NK-92 treated with Interleukin-12 subunit alpha and Interleukin-12 subunit beta, amount 100 ng/mL, for 24 hours (cell line): Measurements from ENCODE around the gene MRPL37.
"Not testable (repeated sequence)": the region's sequence is repeated elsewhere in the genome, so short reads cannot be mapped to it uniquely, and the experiment has no call there.

ENCODE experiments used
- DNase-seq: peaks from one replicate; lab custom pipeline; 2025; lab: John Stamatoyannopoulos, UW

The MRPL37 gene

DNA sequence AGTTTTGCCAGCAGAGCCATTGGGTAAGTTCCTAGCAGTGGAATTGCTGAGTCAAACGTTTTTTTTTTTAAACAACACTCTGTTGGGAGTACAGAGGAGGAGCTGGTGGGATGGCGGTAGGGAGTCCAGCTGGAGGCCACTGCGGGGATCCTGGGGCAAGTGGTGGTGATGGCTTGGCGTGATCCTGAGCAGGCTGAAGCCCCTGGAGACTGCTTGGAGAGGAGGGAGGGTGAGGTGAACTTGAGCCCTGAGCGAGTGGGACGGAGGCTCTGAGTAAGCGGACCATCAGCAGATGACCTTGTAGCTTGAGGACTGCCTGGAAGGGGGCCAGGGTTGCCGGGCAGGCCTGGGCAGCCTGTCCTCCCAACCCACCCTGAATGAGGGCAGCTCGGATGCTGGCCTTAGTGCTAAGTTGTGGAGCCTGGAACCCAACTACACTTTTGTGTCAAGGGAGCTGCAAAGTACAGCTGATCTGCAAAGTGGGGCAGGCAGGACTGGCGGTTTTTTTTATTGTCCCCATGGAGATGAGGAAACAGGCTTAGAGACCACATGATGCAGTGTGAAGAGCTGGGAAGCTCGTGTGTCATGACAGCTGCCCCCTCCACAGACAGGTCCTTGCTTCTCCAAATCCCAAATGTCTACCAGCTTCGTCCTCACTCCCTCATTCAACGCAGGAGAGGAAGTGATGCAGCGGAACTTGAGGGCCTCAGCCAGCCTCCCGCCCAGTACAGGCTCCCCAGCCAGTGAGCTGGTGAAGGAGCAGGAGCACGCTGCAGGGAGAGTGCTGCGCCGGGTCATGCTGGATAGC is 20.2 kb downstream of the MRPL37 start:
- DNase-seq: no peak

- no peak for DNase-seq
Measured at GRCh38 chr1:54221113-54221834, 21.3 kb downstream of the MRPL37 start.

- DNase-seq: no peak
Measured at GRCh38 chr1:54221867-54222484, 22.0 kb downstream of the MRPL37 start.

GRCh38 chr1:54222711-54223110 is 22.7 kb downstream of the MRPL37 start:
- no peak for DNase-seq

DNA sequence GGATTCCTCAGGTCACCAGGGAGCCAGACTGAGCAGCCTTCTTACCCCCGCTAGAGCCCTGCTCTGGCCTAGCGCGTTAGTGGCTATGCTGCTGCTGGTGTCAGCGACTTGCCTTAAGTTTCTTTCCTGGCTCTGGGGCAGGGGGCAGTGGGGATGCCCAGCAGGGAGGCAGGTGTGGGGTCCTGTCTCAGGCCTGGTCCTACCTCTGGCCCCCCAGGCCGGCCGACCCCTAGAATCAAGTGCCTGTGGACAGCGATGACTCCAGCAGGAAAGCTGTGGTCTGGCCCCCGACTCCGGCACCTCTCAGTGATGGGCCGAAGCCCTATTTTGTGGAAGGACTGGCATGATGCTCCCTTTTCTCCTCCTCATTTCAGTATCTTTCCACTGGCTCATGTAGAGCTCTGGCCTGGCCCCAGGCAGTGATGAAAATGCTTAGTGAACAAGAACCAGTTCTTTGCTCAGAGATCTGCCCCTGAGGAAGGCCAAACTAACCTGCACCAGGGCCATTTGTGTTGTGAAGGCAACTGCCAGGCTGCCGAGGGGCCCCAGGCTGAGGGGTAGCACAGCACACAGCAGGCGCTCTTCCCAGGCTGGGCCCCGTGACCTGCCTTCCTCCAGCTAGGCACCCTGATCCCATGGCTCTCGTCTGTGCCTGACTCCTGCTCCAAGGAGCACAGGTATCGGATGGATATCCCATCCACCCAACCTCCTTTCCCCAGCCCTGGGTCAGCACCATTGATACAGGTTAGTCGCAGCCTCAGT is 23.7 kb downstream of the MRPL37 start:
- no peak for DNase-seq

GRCh38 chr1:54224233-54224632 is 24.3 kb downstream of the MRPL37 start:
- DNase-seq: no peak

GRCh38 chr1:54225378-54225777 is 25.4 kb downstream of the MRPL37 start:
- DNase-seq: no peak

- DNase-seq: no peak
Measured at GRCh38 chr1:54225986-54226559, 26.1 kb downstream of the MRPL37 start.

DNA sequence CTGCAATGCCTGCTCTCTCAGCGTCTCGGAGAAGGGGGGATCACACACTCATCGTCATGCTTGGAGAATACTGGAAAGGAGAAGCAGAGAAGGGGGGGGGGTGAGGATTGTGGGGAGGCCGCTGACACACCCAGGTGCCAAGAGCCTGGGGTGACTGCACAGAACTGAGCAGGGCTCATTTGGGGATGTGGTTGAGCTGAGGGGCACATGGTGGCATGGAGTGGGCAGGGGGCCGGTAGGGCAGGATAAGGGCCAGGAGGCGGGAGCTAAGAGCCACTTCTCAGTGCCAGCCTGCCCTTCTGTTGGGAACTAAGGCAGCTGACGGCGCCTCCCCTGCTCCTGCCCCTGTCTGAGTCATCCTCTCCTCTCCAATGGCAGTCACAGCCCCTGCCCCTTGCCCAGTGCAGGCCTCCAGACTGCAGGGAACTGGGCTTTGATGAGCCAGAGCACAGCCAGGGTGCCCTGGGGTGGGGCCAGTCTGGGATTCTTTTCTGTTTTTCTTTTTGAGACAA is 27.2 kb downstream of the MRPL37 start:
- no peak for DNase-seq

DNA sequence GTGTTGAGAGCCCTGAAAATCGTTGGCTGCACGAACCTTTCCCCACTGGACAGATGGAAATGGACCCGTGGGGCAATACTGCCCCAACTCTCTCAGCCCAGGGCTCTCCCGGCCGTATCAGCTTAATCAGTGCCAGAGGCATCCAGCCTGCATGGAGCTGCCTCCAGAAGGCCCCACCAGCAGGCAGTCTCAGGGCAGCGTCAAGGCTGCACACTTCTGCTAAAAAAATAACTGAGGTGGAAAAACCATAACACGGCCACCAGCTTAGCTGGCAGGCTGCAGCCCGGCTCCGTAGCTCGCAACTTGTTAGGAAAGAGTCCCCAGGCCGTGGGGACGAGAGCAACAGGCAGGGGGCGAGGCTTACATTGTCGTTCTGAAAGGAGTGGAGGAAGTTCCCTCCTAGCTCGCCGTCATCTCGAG is 27.9 kb downstream of the MRPL37 start:
- no peak for DNase-seq

GRCh38 chr1:54228638-54229079 is 28.7 kb downstream of the MRPL37 start:
- no peak for DNase-seq

GRCh38 chr1:54229281-54229891 is 29.4 kb downstream of the MRPL37 start:
- no peak for DNase-seq

DNA sequence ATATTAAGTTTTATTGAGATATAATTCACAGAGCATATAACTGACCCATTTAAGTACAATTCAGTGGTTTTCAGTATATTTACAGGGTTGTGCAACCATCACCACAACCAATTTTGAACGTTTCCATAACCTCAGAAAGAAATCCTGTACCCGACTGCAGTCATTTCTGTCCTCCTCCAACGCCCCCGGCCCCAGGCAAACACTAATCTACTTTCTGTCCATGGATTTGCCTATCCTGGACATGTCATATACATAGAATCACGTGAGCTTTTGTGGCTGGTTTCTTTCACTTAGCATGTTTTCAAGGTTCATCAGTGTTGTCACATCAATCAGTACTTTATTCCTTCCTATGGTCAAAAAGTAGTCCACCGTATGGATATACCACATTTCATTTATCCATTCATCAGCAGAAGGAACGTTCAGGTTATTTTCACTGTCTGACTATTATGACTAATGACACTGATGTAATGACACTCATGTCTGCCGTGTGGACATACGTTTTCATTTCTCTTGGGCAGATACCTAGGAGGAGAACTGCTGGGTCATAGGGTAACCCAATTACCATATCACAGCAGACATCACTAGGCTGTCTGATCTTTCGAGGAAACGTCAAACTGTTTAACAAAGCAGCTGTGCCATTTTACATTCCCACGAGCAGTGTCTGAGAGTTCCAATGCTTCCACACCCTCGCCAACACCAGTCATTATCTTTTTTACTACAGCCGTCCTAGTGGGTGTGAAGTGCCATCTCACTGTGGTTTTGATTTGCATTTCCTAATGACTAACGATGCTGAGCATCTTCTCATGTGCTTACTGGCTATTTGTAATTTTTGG is 30.8 kb downstream of the MRPL37 start:
- DNase-seq: no peak

DNA sequence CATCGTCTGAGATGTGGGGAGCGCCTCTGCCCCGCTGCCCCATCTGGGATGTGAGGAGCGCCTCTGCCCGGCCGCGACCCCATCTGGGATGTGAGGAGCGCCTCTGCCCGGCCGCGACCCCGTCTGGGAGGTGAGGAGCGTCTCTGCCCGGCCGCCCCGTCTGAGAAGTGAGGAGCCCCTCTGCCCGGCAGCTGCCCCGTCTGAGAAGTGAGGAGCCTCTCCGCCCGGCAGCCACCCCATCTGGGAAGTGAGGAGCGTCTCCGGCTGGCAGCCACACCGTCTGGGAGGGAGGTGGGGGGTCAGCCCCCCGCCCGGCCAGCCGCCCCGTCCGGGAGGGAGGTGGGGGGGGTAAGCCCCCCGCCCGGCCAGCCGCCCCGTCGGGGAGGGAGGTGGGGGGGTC is 33.2 kb downstream of the MRPL37 start:
- not testable (repeated sequence) for DNase-seq

DNA sequence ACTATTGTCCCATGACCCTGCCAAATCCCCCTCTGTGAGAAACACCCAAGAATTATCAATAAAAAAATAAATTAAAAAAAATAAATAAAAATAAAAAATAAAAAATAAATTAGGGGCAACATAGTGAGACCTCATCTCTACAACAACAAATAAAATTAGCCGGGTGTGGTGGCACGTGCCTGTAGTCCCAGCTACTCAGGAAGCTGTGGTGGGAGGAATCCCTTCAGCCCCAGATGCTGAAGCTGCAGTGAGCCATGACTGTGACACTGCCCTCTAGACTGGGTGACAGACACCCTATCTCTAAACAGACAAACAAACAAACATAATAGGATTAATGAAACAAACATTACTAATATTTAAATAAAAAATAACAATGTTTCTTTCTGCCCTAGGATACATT is 34.3 kb downstream of the MRPL37 start:
- DNase-seq: no peak

DNA sequence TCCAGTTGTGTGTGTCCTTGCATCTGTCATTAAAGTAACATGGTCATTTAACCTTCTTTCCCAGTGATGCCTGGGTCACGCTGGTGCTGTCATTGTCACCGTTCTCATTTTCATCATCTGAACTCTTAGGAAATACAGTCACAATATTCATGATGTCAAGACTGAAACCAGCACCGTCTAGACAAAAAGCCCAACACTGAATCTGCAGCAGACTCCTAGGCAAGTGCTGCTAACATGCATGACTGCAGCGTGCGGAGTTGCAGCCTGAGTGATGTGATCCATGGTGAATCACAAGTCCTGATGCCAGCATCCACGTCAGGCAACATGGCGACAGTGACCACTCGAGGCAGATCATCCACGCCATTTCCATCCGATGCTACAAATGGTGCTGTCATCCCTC is 37.6 kb downstream of the MRPL37 start:
- no peak for DNase-seq

DNA sequence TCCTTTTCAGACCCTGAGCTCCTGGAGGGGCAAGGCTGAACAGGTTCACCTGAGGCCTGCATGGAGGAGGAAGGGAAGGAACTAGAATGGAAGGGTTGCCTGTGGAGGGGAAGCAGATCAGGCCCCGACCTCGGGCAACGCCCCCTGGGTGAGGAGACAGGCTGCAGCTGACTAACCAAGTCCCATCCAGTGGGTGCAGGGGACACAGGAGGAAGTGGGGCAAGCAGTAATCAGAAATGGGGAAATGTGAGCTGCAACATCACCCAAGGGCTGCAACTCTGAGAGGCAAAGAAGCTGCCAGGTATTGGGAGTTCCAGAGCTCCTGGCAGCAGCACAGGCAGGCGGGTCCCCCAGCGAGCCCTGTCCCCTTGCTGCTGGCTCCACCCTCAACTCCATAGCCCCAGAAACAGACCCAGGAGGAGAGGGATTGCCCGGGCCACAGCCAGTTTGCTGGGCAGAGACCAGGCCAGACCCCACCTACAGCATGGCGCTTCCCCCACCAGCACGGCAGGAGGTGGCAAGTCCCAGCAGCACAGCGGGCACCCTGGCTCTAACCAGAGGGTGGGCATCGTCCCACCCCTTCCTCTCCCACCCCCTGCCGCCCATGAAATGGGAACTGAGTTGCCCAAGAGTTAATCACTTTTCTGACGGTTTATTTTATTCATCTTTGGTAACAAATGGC is 38.5 kb downstream of the MRPL37 start:
- no peak for DNase-seq

DNA sequence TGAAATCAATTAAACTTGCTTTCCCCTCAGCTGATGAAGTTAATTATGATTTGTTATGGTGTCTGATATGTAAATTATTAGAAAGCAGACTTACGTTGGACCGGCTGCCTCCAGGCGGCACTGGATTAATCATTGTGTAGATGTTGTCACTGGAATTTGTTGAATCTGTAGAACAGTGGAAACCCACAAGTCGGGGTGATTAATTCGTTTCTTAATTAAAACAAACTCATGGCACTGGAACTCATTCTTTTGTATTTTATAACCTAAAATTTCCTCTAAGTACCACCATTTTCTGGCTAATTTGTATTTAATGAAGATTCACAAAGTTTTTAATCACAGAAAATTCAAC is 39.0 kb downstream of the MRPL37 start:
- DNase-seq: no peak

- DNase-seq: no peak
Measured at GRCh38 chr1:54239631-54240031, 39.7 kb downstream of the MRPL37 start.
